Kidney epithelial cell (primary cell): ENCODE measurements around the gene MSL3B.

ENCODE experiments used
- DNase-seq: peaks from one replicate; pipeline ENCODE4 v3.0.0-alpha.2; 2010; ENCODE audit warnings: low read depth
- H3K27me3 ChIP-seq: 2 replicates; pipeline ENCODE4 v1.6.0; 2011; ENCODE audit warnings: low read length; ENCODE audit not compliant: control insufficient read depth, insufficient read depth
- H3K36me3 ChIP-seq: 2 replicates; pipeline ENCODE4 v1.5.1; 2011; ENCODE audit warnings: low read length; ENCODE audit not compliant: control insufficient read depth, insufficient read depth
- H3K4me3 ChIP-seq: 2 replicates; pipeline ENCODE4 v1.5.1; 2011; ENCODE audit warnings: low read depth, mild to moderate bottlenecking, control low read depth, low read length
- TF ChIP-seq, protein P1 (sequence below): IDR thresholded peaks from 2 replicates; pipeline ENCODE4 v1.5.1; 2011; ENCODE audit warnings: mild to moderate bottlenecking, moderate library complexity, low read length, control low read depth, inconsistent platforms; ENCODE audit not compliant: insufficient read depth, poor library complexity, severe bottlenecking

Gene MSL3B

GRCh38 chr2:233846387-233847247, 21.6 kb downstream of the MSL3B start:
- Histone ChIP-seq H3K4me3 (no peak overlapping the region), H3K36me3 (peaks cover 3% of the 10 kb centered on the region), H3K27me3 (no peaks in the 10 kb centered on the region)
- no peak for DNase-seq
- TF ChIP-seq, protein P1, sequence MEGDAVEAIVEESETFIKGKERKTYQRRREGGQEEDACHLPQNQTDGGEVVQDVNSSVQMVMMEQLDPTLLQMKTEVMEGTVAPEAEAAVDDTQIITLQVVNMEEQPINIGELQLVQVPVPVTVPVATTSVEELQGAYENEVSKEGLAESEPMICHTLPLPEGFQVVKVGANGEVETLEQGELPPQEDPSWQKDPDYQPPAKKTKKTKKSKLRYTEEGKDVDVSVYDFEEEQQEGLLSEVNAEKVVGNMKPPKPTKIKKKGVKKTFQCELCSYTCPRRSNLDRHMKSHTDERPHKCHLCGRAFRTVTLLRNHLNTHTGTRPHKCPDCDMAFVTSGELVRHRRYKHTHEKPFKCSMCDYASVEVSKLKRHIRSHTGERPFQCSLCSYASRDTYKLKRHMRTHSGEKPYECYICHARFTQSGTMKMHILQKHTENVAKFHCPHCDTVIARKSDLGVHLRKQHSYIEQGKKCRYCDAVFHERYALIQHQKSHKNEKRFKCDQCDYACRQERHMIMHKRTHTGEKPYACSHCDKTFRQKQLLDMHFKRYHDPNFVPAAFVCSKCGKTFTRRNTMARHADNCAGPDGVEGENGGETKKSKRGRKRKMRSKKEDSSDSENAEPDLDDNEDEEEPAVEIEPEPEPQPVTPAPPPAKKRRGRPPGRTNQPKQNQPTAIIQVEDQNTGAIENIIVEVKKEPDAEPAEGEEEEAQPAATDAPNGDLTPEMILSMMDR = no peak

DNA sequence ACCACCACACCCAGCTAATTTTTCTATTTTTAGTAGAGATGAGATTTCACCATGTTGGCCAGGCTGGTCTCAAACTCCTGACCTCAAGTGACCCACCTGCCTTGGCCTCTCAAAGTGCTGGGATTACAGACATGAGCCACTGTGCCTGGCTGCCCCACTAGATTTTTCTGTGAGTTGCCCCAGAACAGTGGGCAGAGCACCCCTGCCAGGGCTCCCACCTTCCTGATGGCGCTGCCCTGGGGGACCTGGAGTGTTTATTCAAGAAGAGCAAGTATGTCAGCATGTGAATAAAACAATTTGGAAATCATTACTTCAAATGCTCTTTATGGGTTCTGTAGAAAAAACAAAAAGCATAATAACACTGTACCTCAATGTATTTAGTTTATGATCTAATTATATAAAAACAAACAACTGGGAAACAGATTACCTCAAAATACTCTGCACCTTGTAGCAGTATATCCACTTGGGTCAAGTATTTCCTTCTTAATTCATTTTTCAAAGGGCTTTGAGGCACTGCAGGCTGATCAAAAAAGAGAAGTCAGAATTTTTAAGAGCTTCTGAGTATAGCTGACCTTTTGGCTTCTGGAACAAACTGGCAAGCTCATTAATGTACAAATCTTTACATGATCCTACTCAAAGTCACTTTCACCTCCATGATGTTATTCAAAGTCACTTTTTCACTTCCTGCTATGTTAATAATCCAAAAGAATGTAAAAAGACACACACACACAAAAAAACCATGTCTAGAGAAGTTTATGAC, 22.7 kb downstream of the MSL3B start:
- Histone ChIP-seq H3K36me3 (peaks cover 3% of the 10 kb centered on the region), H3K4me3 (no peak overlapping the region), H3K27me3 (no peaks in the 10 kb centered on the region)
- TF ChIP-seq, protein P1 = no peak
- DNase-seq = no peak

DNA sequence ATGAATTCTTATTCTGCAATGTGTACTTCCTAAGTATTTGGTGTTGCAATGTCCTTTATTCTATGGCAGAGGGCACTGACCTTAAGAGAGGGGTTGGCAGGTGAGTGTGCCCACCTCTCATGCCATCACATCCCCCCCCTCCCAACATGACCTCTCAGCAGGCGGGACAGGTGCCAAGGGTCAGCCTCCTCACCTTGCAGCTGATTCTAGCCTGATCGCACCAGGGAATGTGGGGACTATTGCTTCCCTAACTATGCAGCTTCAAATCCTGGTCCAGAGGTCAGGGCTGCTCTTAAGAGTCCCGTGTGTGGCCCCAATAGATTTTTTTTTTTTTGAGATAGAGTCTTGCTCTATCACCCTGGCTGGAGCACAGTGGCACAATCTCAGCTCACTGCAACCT, 23.4 kb downstream of the MSL3B start:
- no peak for DNase-seq

DNA sequence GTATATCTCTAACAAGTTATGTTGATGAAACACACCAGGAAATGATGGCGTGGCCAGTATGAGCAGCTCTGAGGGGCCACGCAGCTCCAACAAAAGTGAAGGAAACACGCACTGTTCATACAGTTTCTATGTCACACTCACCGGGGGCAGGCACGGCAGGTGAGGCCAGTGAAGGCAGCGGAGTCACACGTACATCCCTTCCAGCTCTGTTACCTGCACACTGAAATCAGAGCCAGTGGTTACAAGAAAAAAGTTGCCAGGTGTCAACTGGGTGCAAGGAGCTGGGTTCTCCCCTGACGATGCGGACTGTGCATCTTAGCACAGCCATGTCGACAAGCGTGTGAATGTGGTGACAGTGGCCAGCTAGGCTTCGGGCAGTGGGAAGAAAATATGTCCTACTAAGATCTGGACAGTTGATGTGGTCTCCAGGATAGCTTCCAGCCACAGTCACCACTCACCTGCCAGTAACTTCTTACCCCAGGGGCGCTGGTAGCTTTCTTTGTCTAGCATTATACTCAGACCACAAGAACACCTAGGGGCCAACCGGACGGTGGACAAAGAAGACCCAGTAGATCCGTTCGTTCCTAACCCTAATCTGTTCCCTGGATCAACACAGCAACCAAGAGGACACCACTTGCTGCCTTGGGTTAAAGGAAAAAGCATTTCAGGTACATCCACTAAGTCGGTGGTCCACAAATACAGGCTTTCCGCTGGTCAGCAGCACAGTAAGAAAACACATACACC, 23.9 kb downstream of the MSL3B start:
- Histone ChIP-seq H3K4me3 (no peak overlapping the region), H3K27me3 (no peaks in the 10 kb centered on the region), H3K36me3 (peaks cover 1% of the 10 kb centered on the region)
- TF ChIP-seq, protein P1 = no peak
- no peak for DNase-seq

More for the DNA sequence above, 23.4 kb downstream of the MSL3B start:
- Histone ChIP-seq H3K4me3 (no peak overlapping the region), H3K27me3 (no peaks in the 10 kb centered on the region), H3K36me3 (peaks cover 3% of the 10 kb centered on the region)
- TF ChIP-seq, protein P1 = no peak

DNA sequence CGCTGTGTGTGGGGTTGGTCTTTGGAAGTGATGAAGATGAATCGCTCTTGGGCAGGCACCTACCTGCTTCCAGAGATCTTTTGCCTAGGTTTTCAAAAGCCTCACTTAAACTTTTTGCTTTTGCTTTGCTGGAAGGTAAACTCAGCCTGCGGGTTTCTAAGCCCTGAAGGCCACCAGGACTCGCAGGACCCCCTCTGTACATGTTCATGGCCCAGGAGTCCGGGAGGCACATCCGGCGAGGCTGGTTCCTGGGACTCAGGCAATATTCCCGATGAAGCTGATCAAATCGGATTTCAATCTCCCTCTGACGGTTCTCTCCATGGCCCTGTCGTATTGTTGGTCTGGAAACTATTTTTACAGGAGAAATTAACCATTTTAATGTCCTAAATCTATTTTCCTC, 27.0 kb downstream of the MSL3B start:
- H3K27me3 ChIP-seq = no peaks in the 10 kb centered on the region
- peaks cover 3% of the 10 kb centered on the region for H3K36me3 ChIP-seq
- H3K4me3 ChIP-seq = no peak overlapping the region
- TF ChIP-seq, protein P1 = no peak
- DNase-seq = no peak
